ENCODE data around the gene ILKAP.

The ILKAP gene

GRCh38 chr2:238236571-238236970 lies 33.1 kb upstream of the ILKAP start:
- DNase-seq (ENCODE audit: low read depth) = no peak

GRCh38 chr2:238235856-238236255 lies 32.4 kb upstream of the ILKAP start:
- no peak for DNase-seq (ENCODE audit: low read depth)

GRCh38 chr2:238235331-238235732 lies 31.8 kb upstream of the ILKAP start:
- DNase-seq (ENCODE audit: low read depth) = no peak

GRCh38 chr2:238233625-238234024 lies 30.1 kb upstream of the ILKAP start:
- no peak for DNase-seq (ENCODE audit: low read depth)

GRCh38 chr2:238231809-238232208 lies 28.3 kb upstream of the ILKAP start:
- DNase-seq (ENCODE audit: low read depth) = no peak

GRCh38 chr2:238231251-238231793 lies 27.8 kb upstream of the ILKAP start:
- DNase-seq (ENCODE audit: low read depth) = peak; percentile 27

- no peak for DNase-seq (ENCODE audit: low read depth)
Observed at GRCh38 chr2:238230699-238231098, 27.2 kb upstream of the ILKAP start.

GRCh38 chr2:238228700-238229099 lies 25.2 kb upstream of the ILKAP start:
- DNase-seq (ENCODE audit: low read depth) = no peak

GRCh38 chr2:238227587-238228032 lies 24.1 kb upstream of the ILKAP start:
- DNase-seq (ENCODE audit: low read depth) = no peak

GRCh38 chr2:238226698-238227586 lies 23.4 kb upstream of the ILKAP start:
- no peak for DNase-seq (ENCODE audit: low read depth)

GRCh38 chr2:238225911-238226697 lies 22.6 kb upstream of the ILKAP start:
- DNase-seq (ENCODE audit: low read depth) = no peak

GRCh38 chr2:238225121-238225520 lies 21.6 kb upstream of the ILKAP start:
- no peak for DNase-seq (ENCODE audit: low read depth)

GRCh38 chr2:238224356-238225035 lies 21.0 kb upstream of the ILKAP start:
- DNase-seq (ENCODE audit: low read depth) = no peak

GRCh38 chr2:238220892-238221521 lies 17.5 kb upstream of the ILKAP start:
- DNase-seq (ENCODE audit: low read depth) = no peak

GRCh38 chr2:238220274-238220891 lies 16.9 kb upstream of the ILKAP start:
- DNase-seq (ENCODE audit: low read depth) = no peak

- DNase-seq (ENCODE audit: low read depth) = no peak
Observed at GRCh38 chr2:238216651-238217184, 13.2 kb upstream of the ILKAP start.

GRCh38 chr2:238207006-238207405 lies 3.5 kb upstream of the ILKAP start:
- no peak for DNase-seq (ENCODE audit: low read depth)

- no peak for DNase-seq (ENCODE audit: low read depth)
Observed at GRCh38 chr2:238203973-238204683, 633 bp upstream of the ILKAP start.

- no peak for DNase-seq (ENCODE audit: low read depth)
Observed at GRCh38 chr2:238202326-238203093, 985 bp downstream of the ILKAP start.

- DNase-seq (ENCODE audit: low read depth) = no peak
Observed at GRCh38 chr2:238190445-238190844, 13.1 kb downstream of the ILKAP start.

Measured in fibroblast of the conjunctiva (primary cell).